Endothelial cell of umbilical vein (primary cell): Measurements from ENCODE around the gene SLC25A38. TPM values are rescaled to one million over a fixed set of nuclear protein-coding genes. Genes with fewer than 3 reads are reported as not detected.

ENCODE experiments used
- BruUV-seq: library from RNA; stranded (reverse); fragments of 400-500 nt; replicated peaks from 2 replicates; lab custom pipeline; 2021; lab: Mats Ljungman, UMichigan
- CTCF ChIA-PET: fragments of 300-600, 350-600 bp; sonication (Branson Sonifier 250); formaldehyde crosslinking; loops from one replicate; lab custom pipeline; 2021; ENCODE audit warnings: antibody characterized with exemption, inconsistent platforms; lab: Charles Lee
- POLR2A ChIA-PET: fragments of 300-600, 350-600 bp; sonication (Branson Sonifier 250); formaldehyde crosslinking; loops from one replicate; lab custom pipeline; 2021; ENCODE audit warnings: antibody characterized with exemption, inconsistent platforms; lab: Charles Lee
- DNase-seq: peaks from one replicate; pipeline ENCODE4 v3.0.0-alpha.2; 2011; ENCODE audit warnings: low read depth, low spot score
- FAIRE-seq: peaks from 2 replicates; lab custom pipeline; 2011; peaks lifted over from hg19 to GRCh38; lab: Jason Lieb, UNC
- H2AFZ ChIP-seq: 2 replicates; pipeline ENCODE4 v1.6.0; 2012; ENCODE audit warnings: low read depth, low read length, control low read depth, inconsistent platforms
- H3K27ac ChIP-seq: 2 replicates; pipeline ENCODE4 v1.5.1; 2011; ENCODE audit warnings: low read depth, mild to moderate bottlenecking, control low read depth, low read length, moderate library complexity; ENCODE audit not compliant: insufficient read depth
- H3K27me3 ChIP-seq, 2 experiments: 2 replicates each; pipeline versions ENCODE4 v1.6.0 to v1.6.1; 2011; ENCODE audit warnings: low read length in 2 of 2, mixed read lengths in 1 of 2; ENCODE audit not compliant: control insufficient read depth in 2 of 2, insufficient read depth in 2 of 2
- H3K36me3 ChIP-seq, 2 experiments: 2 replicates in 1 of 2; 3 replicates in 1 of 2; pipeline ENCODE4 v1.5.1; 2011; ENCODE audit warnings: low read length in 2 of 2, mild to moderate bottlenecking in 1 of 2, moderate library complexity in 1 of 2; ENCODE audit not compliant: control insufficient read depth in 2 of 2, insufficient read depth in 2 of 2; ENCODE audit errors: extremely low read depth in 1 of 2
- H3K4me1 ChIP-seq: 3 replicates; pipeline ENCODE4 v1.5.1; 2011; ENCODE audit warnings: mild to moderate bottlenecking, low read length; ENCODE audit not compliant: control insufficient read depth, insufficient read depth; ENCODE audit errors: extremely low read depth
- H3K4me2 ChIP-seq: 2 replicates; pipeline ENCODE4 v1.6.1; 2011; ENCODE audit warnings: low read length, control low read depth, mixed read lengths; ENCODE audit not compliant: insufficient read depth
- H3K4me3 ChIP-seq, 3 experiments: fragments of 200-600 bp in 1 of 3; sonication (generic), shearing (Covaris generic) in 1 of 3; replicated peaks in 1 of 3; 2 replicates each; pipeline ENCODE4 v1.5.1; 2011 to 2016; ENCODE audit warnings: control low read depth in 3 of 3, low read length in 3 of 3, mild to moderate bottlenecking in 2 of 3, inconsistent platforms in 1 of 3, low read depth in 1 of 3, moderate library complexity in 1 of 3; ENCODE audit not compliant: insufficient read depth in 1 of 3
- H3K79me2 ChIP-seq: 2 replicates; pipeline ENCODE4 v1.6.0; 2012; ENCODE audit warnings: low read length, inconsistent platforms; ENCODE audit not compliant: control insufficient read depth, insufficient read depth
- H3K9ac ChIP-seq: replicated peaks from 2 replicates; pipeline ENCODE3; 2011; ENCODE audit warnings: low read length, control low read depth; ENCODE audit not compliant: insufficient read depth; ENCODE audit errors: extremely low read depth
- H3K9me1 ChIP-seq: replicated peaks from 3 replicates; pipeline ENCODE4 v1.6.0; 2011; ENCODE audit warnings: mild to moderate bottlenecking, low read length; ENCODE audit not compliant: control insufficient read depth, insufficient read depth; ENCODE audit errors: extremely low read depth
- H3K9me3 ChIP-seq: replicated peaks from 2 replicates; pipeline ENCODE4 v1.5.1; 2012; ENCODE audit warnings: low read length, inconsistent platforms; ENCODE audit not compliant: control insufficient read depth, insufficient read depth
- H4K20me1 ChIP-seq: replicated peaks from 2 replicates; pipeline ENCODE3; 2011; ENCODE audit warnings: mild to moderate bottlenecking, low read length; ENCODE audit not compliant: control insufficient read depth, insufficient read depth; ENCODE audit errors: extremely low read depth
- EZH2 ChIP-seq: IDR thresholded peaks from 2 replicates; pipeline ENCODE4 v1.6.1; 2012; ENCODE audit warnings: borderline replicate concordance, low read depth, mild to moderate bottlenecking, moderate library complexity, low read length, inconsistent platforms; ENCODE audit not compliant: severe bottlenecking
- FOS ChIP-seq: IDR thresholded peaks from 2 replicates; pipeline ENCODE4 v1.6.1; 2011; ENCODE audit warnings: mild to moderate bottlenecking, low read length, moderate library complexity, borderline replicate concordance; ENCODE audit not compliant: insufficient read depth
- GATA2 ChIP-seq: IDR thresholded peaks from 2 replicates; pipeline ENCODE4 v1.7.0; 2011; ENCODE audit warnings: low read depth, mild to moderate bottlenecking, moderate library complexity, mixed read lengths, low read length; ENCODE audit not compliant: insufficient read length, insufficient read depth
- JUN ChIP-seq: IDR thresholded peaks from 2 replicates; pipeline ENCODE4 v1.6.1; 2011; ENCODE audit warnings: borderline replicate concordance, low read depth; ENCODE audit not compliant: insufficient read length, insufficient read depth
- MYC ChIP-seq: IDR thresholded peaks from one replicate; pipeline ENCODE4 v1.6.1; 2011; ENCODE audit warnings: mild to moderate bottlenecking, low read depth, low read length
- POLR2A ChIP-seq: IDR thresholded peaks from 2 replicates; pipeline ENCODE4 v1.6.1; 2012; ENCODE audit warnings: low read depth, mild to moderate bottlenecking, control low read depth, low read length
- POLR2AphosphoS5 ChIP-seq: IDR thresholded peaks from 2 replicates; pipeline ENCODE4 v1.6.1; 2012; ENCODE audit warnings: low read depth, mild to moderate bottlenecking, control low read depth, low read length, moderate library complexity; ENCODE audit not compliant: insufficient read depth
- dilution Hi-C: fragments of 300-500 bp; cut with MboI; formaldehyde crosslinking; loops from one replicate; pipeline ENCODE4 v1.15.0; 2019; ENCODE audit warnings: low sequenced_read_pairs; ENCODE audit not compliant: extremely low pct_ligation_motif_present
- intact Hi-C: fragments of 100-400 bp; cut with micrococcal nuclease; formaldehyde crosslinking; loops from one replicate; pipeline ENCODE4 v1.10.0; 2022
- polyA plus RNA-seq, 4 experiments: library from polyadenylated mRNA; depleted of rRNA in 3 of 4; stranded (reverse) in 3 of 4; unstranded in 1 of 4; fragments of >200 nt; gene quantifications; 2 replicates each; pipeline versions ENCODE4 v1.2.1 to v1.2.3, GENCODE V29; 2011 to 2012; ENCODE audit warnings: missing spikeins in 1 of 4
- total RNA-seq: library from RNA; stranded (reverse); gene quantifications from 2 replicates; pipeline ENCODE4 v1.2.3, GENCODE V29; 2021
- TF ChIP-seq, protein P1 (sequence below): IDR thresholded peaks from 2 replicates; pipeline ENCODE4 v1.6.1; 2011; ENCODE audit not compliant: insufficient read depth, insufficient read length
- TF ChIP-seq, protein P2 (sequence below), 2 donors: IDR thresholded peaks; 1 replicate in 1 of 2; 2 replicates in 1 of 2; pipeline ENCODE4 v1.5.1; 2011; ENCODE audit warnings: low read length in 2 of 2, mild to moderate bottlenecking in 2 of 2, moderate library complexity in 2 of 2, control low read depth in 1 of 2, inconsistent platforms in 1 of 2, low read depth in 1 of 2; ENCODE audit not compliant: insufficient read depth in 1 of 2; ENCODE audit errors: extremely low read depth in 1 of 2

The SLC25A38 gene
- total and polyA plus RNA-seq, 2 donors (not counting 3 experiments of a cell fraction or from before 2014, with no cell fraction given), result 20.0 to 31.1 TPM

DNA sequence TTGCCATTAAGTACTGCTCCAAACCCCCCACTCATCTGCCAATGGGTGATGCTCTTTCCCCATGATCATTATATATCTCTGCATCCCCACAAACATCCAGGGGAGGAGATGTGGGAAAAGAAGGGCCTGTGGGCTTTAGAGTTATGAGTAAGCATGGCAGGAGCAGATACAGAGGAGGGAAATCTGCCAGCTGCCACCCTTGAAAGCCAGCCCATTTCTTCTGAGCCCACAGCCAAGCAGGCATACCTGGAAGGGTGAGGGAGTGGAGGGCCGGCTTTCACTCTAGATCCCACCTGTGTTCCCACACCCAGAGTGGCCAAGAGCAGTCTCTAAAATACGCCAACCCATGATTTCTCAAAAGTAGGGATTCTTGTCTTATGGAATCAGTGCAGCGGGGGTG is 1.7 kb upstream of the SLC25A38 start:
- Histone ChIP-seq H3K4me1 (peaks cover 21% of the 10 kb centered on the region), H3K79me2 (peaks cover 14% of the 10 kb centered on the region), H3K9me3 (no peaks in the 10 kb centered on the region), H3K9me1 (no peaks in the 10 kb centered on the region), H3K36me3 (no peaks in the 10 kb centered on the region), H4K20me1 (peaks cover under 1% of the 10 kb centered on the region), H3K9ac (no peak overlapping the region), H3K4me2 (no peak overlapping the region), H3K27me3 (no peaks in the 10 kb centered on the region), H2AFZ (no peak overlapping the region), H3K4me3 (no peak overlapping the region), H3K27ac (no peak overlapping the region)
- FAIRE-seq, result no peak
- CTCF ChIA-PET, result no interaction called here
- DNase-seq, result no peak
- POLR2A ChIA-PET, result no interaction called here
- intact Hi-C loops (loop anchor here (5.0 to 10.0 kb wide), 2 partner anchors 254 to 1073 kb away; partner anchors contain the start of gene RPL14), dilution Hi-C loops (no loop called here)
- no TSS peak for BruUV-seq
- TF ChIP-seq GATA2 (no peak), MYC (no peak), JUN (no peak), POLR2A (no peak), FOS (no peak), POLR2AphosphoS5 (no peak), EZH2 (no peak)
- TF ChIP-seq, protein P1, sequence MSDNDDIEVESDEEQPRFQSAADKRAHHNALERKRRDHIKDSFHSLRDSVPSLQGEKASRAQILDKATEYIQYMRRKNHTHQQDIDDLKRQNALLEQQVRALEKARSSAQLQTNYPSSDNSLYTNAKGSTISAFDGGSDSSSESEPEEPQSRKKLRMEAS, result no peak
- TF ChIP-seq, protein P2, sequence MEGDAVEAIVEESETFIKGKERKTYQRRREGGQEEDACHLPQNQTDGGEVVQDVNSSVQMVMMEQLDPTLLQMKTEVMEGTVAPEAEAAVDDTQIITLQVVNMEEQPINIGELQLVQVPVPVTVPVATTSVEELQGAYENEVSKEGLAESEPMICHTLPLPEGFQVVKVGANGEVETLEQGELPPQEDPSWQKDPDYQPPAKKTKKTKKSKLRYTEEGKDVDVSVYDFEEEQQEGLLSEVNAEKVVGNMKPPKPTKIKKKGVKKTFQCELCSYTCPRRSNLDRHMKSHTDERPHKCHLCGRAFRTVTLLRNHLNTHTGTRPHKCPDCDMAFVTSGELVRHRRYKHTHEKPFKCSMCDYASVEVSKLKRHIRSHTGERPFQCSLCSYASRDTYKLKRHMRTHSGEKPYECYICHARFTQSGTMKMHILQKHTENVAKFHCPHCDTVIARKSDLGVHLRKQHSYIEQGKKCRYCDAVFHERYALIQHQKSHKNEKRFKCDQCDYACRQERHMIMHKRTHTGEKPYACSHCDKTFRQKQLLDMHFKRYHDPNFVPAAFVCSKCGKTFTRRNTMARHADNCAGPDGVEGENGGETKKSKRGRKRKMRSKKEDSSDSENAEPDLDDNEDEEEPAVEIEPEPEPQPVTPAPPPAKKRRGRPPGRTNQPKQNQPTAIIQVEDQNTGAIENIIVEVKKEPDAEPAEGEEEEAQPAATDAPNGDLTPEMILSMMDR (IDR thresholded peaks at IDR 0.05; ENCODE audit: extremely low read depth in 1 of 2, insufficient read depth in 1 of 2, low read depth in 1 of 2, low read length in 2 of 2), result no peak
